NT2/D1 (cell line): ENCODE results near the gene C3orf22.

Experiments
- DNase-seq: peaks from one replicate; pipeline ENCODE4 v3.0.0-alpha.2; 2011; ENCODE audit warnings: low read depth, low spot score
- H3K27me3 ChIP-seq: 2 replicates; pipeline ENCODE4 v1.6.0; 2011; ENCODE audit warnings: mild to moderate bottlenecking; ENCODE audit not compliant: insufficient read length, insufficient read depth
- H3K36me3 ChIP-seq: 2 replicates; pipeline ENCODE4 v1.6.1; 2011; ENCODE audit warnings: mild to moderate bottlenecking, low read length, mixed read lengths; ENCODE audit not compliant: insufficient read depth, insufficient read length
- H3K4me1 ChIP-seq: 2 replicates; pipeline ENCODE4 v1.5.1; 2011; ENCODE audit not compliant: insufficient read depth, insufficient read length
- H3K4me3 ChIP-seq: 2 replicates; pipeline ENCODE4 v1.5.1; 2011; ENCODE audit warnings: low read depth; ENCODE audit not compliant: insufficient read length
- H3K9ac ChIP-seq: 2 replicates; pipeline ENCODE4 v1.6.0; 2011; ENCODE audit warnings: low read depth; ENCODE audit not compliant: insufficient read length
- H3K9me3 ChIP-seq: 2 replicates; pipeline ENCODE4 v1.5.1; 2011; ENCODE audit warnings: mild to moderate bottlenecking, low read length; ENCODE audit not compliant: insufficient read depth
- SUZ12 ChIP-seq: IDR thresholded peaks from 2 replicates; pipeline ENCODE4 v1.6.1; 2011; ENCODE audit not compliant: insufficient read length, insufficient read depth; ENCODE audit errors: extremely low read depth
- YY1 ChIP-seq: IDR thresholded peaks from 2 replicates; pipeline ENCODE4 v1.6.1; 2011; ENCODE audit not compliant: insufficient read length, insufficient read depth
- ZNF274 ChIP-seq: IDR thresholded peaks from 2 replicates; pipeline ENCODE4 v1.6.1; 2011; ENCODE audit warnings: mild to moderate bottlenecking, low read depth, low read length

Gene C3orf22

DNA sequence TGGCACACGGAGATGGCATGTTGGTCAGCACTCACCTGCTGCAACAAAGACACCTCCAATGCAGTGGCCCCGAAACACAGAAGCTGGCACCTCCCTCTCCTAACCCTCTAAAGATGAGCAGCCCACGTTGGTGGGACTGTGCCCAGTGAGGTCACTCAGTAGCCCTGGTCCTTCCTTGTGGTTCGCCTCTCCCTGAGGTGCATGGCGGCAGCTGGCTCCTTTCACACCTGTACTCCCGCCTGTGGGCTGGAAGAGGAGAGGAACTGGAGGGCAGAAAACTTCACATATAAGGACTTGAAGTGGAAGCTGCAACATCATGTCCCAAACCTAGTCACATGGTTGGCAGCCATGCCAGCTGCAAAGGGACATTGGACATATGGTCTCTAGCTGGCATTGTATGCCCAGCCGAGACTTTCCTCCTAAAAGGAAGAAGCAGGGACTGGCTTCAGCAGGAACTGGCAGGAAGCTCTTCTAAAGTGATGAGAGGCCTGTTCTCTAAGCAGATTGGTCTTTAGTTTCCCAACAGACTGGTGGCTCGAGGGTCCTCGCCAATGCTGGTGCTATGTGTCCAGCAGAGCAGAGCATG is 10.8 kb upstream of the C3orf22 start:
- H3K4me1 ChIP-seq, result no peaks in the 10 kb centered on the region
- no peaks in the 10 kb centered on the region for H3K27me3 ChIP-seq
- H3K4me3 ChIP-seq, result no peak overlapping the region
- no peak for TF ChIP-seq ZNF274
- no peak for TF ChIP-seq SUZ12
- no peak for TF ChIP-seq YY1
- H3K9me3 ChIP-seq, result no peaks in the 10 kb centered on the region
- H3K9ac ChIP-seq, result no peak overlapping the region
- no peak for DNase-seq
- no peaks in the 10 kb centered on the region for H3K36me3 ChIP-seq

GRCh38 chr3:126568776-126569342 is 10.1 kb upstream of the C3orf22 start:
- DNase-seq, result no peak
- no peak overlapping the region for H3K9ac ChIP-seq
- TF ChIP-seq YY1 (no peak), ZNF274 (no peak), SUZ12 (no peak)
- H3K27me3 ChIP-seq, result no peaks in the 10 kb centered on the region
- no peaks in the 10 kb centered on the region for H3K4me1 ChIP-seq
- H3K36me3 ChIP-seq, result no peaks in the 10 kb centered on the region
- no peak overlapping the region for H3K4me3 ChIP-seq
- H3K9me3 ChIP-seq, result no peaks in the 10 kb centered on the region

DNA sequence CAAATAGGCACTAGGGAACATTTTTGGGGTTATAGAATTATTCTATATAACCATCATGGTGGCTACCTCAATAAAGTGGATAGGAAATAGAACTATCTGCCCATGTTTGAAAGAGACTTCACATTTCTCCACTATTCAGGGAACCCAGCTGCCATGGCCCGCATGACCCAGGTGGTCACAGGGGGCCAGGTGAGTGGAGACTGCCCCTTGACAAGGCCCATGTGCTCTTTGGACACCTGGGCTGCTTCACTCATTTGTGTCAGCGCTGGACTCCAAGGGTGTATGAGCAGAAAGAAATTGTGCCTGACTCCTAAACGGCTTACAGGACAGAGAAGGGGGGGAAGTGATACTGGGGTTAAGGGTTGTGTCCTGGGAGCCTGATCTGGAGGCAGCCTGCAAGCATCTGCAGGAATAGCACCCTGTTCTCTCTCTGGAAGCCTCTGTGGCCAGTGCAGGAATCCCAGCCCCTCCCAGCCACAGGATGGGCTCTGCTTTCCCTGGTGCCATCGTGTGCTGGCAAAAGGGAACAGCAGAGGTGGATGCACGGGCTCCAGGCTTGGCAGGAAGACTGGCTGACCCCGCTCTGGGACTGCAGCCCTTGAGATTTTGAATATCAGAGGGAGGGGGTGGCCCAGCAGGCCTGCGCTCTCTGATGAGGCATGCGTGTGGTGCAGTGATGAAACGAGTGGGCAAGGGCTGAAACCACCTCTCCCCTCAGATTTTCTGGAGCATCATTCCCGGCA is 9.1 kb upstream of the C3orf22 start:
- no peak overlapping the region for H3K4me3 ChIP-seq
- H3K9me3 ChIP-seq, result no peaks in the 10 kb centered on the region
- H3K4me1 ChIP-seq, result no peaks in the 10 kb centered on the region
- no peak for TF ChIP-seq ZNF274
- no peak for TF ChIP-seq YY1
- no peak for TF ChIP-seq SUZ12
- DNase-seq, result no peak
- no peaks in the 10 kb centered on the region for H3K36me3 ChIP-seq
- no peak overlapping the region for H3K9ac ChIP-seq
- H3K27me3 ChIP-seq, result no peaks in the 10 kb centered on the region

DNA sequence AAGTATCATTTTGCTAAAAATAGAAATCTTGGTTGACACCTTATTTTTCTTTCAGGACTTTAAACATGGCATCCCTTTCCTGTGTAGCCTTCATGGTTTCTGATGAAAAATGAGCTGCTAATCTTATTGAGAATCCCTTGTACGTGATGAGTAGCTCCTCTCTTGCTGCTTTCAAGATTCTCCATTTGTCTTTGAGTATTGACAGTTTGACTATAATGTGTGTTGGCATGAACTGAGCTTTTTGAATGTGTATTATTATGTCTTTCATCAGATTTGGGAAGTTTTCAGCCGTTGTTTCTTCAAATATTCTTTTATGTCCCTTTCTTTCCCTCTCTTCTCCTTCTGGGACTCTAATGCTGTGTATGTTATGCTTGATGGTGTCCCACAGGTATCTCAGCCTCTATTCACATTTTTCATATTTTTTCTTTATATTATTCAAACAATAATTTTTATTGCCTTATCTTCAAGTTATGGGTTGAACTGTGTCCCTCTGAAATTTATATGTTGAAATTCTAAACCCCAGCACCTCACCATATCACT is 4.1 kb upstream of the C3orf22 start:
- peaks cover 3% of the 10 kb centered on the region for H3K4me1 ChIP-seq
- no peaks in the 10 kb centered on the region for H3K9me3 ChIP-seq
- no peak overlapping the region for H3K4me3 ChIP-seq
- no peak for DNase-seq
- H3K36me3 ChIP-seq, result no peaks in the 10 kb centered on the region
- TF ChIP-seq ZNF274 (no peak), YY1 (no peak), SUZ12 (no peak)
- H3K9ac ChIP-seq, result no peak overlapping the region
- no peaks in the 10 kb centered on the region for H3K27me3 ChIP-seq

- H3K4me3 ChIP-seq, result no peak overlapping the region
- H3K27me3 ChIP-seq, result no peaks in the 10 kb centered on the region
- no peak for DNase-seq
- no peaks in the 10 kb centered on the region for H3K36me3 ChIP-seq
- H3K4me1 ChIP-seq, result peaks cover 11% of the 10 kb centered on the region
- H3K9me3 ChIP-seq, result no peaks in the 10 kb centered on the region
- no peak overlapping the region for H3K9ac ChIP-seq
- TF ChIP-seq ZNF274, result no peak
- no peak for TF ChIP-seq YY1
- TF ChIP-seq SUZ12, result no peak
These were observed 971 bp downstream of the C3orf22 start for GRCh38 chr3:126557761-126558160.

DNA sequence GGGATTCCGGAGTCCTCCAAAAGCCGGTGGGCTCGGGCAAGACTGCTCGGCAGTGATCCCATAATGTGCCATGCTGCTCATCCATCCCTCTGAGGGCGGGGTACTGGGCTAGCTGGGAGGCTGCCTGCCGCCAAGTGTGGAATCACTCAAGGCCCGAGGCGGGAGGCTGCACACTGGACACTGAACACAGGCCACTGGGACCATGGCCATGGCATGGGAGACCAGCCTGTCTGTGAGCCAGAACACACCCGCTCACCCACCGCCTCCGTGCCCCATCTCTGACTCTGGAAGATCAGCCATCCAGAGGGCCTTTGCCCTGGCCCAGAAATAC is 1.4 kb downstream of the C3orf22 start:
- H3K9ac ChIP-seq, result no peak overlapping the region
- H3K27me3 ChIP-seq, result peaks cover 3% of the 10 kb centered on the region
- peaks cover 11% of the 10 kb centered on the region for H3K4me1 ChIP-seq
- no peaks in the 10 kb centered on the region for H3K36me3 ChIP-seq
- H3K4me3 ChIP-seq, result no peak overlapping the region
- TF ChIP-seq ZNF274 (no peak), YY1 (no peak), SUZ12 (no peak)
- no peak for DNase-seq
- no peaks in the 10 kb centered on the region for H3K9me3 ChIP-seq
